ENCODE data around the gene C2CD2.
"Not testable (repeated sequence)": the region's sequence is repeated elsewhere in the genome, so short reads cannot be mapped to it uniquely, and the experiment has no call there.

Gene C2CD2

DNA sequence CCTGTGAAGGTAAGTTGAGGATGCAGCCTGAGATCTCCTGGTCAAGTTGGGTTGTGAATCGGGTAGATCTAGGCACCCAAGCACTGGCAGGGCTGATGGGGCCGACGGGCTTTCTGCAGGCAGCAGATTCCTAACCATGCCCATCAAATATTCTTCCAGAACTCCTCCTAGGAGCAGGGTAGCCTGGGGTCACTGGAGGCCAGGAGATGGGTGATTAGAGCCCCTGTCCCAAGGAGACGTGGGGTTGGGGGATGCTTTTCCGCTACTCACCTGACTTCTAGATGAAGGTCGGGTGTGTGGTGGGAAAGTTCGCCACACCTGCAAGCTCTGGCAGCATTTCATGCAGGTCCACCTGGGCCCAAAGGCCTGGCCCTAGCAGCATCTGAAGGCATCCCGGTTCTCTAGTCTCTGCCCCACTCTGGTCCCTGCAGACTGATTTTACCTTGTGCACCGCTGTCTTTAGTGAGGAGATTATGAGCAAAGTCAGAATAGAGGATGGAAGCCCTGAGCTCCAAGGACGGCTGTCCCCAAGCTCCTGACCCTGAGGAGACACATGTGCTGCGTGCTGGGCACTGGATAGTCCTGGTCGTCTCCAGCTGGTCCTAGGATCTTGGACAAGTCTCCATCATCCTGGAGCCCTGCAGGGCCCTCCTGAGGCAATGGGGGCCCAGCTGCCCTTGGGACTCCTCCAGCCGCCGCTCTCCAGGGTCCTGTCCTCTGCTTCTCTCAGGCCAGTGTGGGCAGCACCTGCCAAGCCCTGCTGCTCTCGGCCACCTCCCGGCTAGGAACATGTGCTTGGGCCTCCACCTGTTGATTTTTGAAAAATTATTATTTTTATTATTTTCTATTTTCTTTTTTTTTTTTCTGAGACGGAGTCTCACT lies 21.8 kb upstream of the C2CD2 start:
- no peak for DNase-seq (ENCODE audit: low read depth in 2 of 2)

- no peak for DNase-seq (ENCODE audit: low read depth in 2 of 2)
Observed at GRCh38 chr21:41974752-41975053, 20.9 kb upstream of the C2CD2 start.

DNA sequence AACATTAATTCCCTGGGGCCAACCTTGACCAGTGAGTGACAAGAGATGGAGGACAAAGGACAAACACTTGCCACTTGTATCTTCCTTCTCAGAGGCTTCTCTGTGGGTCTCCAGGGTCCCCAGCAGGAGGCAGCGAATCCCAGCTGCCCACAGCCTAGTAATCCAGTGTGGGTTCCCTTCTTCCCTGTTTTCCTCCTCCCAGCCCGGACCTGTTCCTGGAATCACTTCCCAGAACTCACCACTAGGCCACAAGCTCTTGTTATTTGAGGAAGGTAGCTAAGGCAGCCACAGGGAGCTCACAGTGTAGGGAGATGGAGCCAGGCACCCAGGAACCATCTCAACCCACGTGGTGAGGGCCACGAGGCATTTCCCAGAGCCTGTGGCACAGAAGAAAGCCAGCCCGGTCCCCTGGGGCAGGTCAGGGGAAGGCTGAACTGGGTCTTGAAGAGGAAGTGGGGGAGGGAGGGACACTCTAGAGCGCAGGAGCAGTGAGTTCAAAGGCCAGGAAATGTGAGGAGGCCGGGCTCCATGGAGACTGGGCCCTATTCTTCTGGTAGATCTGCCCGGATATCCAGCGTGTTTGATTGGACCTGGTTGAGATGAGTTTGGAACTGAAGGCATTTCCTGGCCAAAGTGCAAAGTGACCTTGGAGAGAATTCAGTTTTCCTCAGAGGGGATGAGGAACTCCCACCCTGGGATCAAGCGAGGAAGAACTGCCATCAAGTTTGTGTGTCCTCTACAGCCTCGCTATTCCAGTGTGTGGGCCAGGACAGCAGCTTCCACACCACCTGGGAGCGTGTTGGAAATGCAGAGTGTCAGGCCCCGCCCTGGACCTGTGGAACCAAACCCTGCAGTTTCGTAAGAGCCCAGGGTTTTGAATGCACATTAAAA lies 20.3 kb upstream of the C2CD2 start:
- no peak for DNase-seq (ENCODE audit: low read depth in 2 of 2)

DNA sequence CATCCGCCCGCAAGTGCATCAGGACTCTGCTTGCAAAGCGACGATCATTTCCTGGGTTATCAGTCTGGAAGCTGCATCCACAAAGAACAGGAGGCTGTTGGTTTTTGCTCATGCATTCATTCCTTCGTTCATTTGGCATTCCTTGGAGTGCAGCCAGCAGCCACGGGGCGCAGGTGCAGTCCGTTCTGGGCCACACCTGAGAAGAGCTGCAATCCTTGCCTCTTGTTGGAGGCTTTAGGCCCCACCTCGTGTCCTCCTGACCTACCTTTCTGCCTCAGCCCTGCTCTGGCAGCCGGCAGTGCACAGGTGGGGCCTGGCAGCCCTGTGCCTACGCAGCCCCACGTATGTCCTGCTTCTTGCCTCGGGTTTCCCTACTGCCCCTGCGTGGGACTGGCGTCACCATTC lies 19.6 kb upstream of the C2CD2 start:
- DNase-seq (ENCODE audit: low read depth in 2 of 2), result no peak

DNA sequence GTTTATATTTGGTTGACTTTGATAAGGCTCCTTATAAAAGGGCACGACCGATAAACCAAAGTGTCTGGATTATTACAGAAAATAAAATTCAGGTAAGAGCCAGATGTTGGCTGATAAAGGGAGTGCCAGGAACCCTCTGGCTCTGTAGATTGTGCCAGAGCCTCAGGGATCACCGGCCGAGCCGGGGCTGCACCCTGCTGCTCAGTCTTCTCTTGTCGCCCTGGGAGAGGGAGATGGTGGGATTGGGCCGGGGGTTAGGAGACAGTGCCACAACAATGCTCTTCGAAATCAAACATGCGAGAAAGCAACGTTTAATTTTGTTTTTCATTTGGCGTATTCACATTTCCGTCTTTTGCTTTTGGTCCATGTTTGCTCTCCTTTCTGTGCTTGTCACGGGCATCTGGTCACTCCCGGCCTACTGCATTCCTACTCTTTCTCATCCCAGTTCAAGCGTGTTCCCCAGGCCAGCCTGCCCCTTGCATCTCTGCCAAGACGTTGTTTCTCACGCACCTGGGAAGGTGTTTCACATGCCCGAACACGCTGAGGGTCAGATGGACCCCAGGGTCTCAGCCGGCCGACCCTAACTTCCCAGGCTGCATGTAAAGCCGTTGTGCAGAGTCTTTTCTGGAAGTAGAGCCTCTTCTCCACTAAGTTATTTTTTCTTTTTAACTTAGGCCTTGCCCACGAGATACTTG lies 18.8 kb upstream of the C2CD2 start:
- no peak for DNase-seq (ENCODE audit: low read depth in 2 of 2)

DNA sequence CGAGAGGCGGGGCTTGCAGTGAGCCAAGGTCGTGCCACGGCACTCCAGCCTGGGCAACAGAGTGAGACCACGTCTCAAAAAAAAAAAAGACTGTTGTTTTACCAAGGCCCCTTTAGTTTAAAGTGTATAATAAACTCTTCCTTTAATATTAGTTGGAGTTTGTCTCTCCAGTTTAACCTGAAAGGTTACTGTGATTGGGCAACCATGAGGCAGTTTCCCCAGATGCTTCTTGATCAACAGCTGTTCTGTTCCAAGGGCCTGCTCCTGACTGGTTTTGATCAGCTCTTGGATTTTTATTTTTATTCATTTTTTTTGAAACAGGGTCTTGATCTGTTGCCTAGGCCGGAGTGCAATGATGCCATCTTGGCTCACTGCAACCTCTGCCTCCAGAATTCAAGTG lies 18.1 kb upstream of the C2CD2 start:
- no peak for DNase-seq (ENCODE audit: low read depth in 2 of 2)

DNA sequence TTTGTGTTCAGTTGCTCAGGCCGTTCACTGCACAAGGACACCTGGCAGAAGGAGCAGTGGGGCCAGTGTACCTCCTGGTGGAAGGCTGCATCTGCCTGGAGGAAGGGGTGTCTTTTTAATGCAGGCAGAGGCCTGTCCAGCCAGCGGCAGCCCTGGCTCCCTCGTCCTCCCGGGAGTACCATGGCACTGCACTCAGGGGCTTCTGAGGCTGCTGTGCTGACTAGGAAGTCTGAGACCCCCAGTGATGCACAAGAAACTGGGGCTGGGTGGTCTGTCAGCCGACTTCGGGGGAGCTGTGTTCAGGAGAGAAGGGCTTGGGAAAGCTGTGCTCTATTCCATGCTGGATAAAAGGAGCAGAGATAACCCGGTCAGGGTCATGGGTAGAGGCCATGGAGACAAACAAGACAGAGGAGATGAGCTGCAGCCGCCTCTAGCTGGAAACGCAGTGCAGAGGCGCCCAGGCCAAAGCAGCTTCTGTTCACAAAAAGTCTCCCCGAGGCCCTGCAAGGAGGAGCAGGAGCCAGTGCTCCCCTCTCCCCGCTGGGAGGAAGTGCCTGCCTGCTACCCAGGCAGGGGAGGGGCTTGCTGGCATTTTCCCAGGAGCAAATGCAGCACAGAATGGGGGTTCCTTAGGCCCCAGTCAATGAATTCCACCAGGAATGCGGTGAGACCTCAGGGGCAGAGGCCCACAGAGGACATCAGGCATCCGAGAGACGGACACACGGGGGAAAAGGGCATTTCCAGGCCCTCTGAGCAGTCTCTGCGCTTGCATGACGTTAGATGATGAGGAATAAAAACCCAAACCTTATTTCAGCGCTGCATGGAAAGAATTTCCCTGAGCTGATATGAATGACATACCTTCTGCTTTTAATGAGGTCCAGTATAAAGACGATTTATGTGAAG lies 17.2 kb upstream of the C2CD2 start:
- DNase-seq (ENCODE audit: low read depth in 2 of 2), result no peak

GRCh38 chr21:41970106-41970391 lies 16.2 kb upstream of the C2CD2 start:
- no peak for DNase-seq (ENCODE audit: low read depth in 2 of 2)

- DNase-seq (ENCODE audit: low read depth in 2 of 2), result no peak
Observed at GRCh38 chr21:41967708-41968107, 13.9 kb upstream of the C2CD2 start.

DNA sequence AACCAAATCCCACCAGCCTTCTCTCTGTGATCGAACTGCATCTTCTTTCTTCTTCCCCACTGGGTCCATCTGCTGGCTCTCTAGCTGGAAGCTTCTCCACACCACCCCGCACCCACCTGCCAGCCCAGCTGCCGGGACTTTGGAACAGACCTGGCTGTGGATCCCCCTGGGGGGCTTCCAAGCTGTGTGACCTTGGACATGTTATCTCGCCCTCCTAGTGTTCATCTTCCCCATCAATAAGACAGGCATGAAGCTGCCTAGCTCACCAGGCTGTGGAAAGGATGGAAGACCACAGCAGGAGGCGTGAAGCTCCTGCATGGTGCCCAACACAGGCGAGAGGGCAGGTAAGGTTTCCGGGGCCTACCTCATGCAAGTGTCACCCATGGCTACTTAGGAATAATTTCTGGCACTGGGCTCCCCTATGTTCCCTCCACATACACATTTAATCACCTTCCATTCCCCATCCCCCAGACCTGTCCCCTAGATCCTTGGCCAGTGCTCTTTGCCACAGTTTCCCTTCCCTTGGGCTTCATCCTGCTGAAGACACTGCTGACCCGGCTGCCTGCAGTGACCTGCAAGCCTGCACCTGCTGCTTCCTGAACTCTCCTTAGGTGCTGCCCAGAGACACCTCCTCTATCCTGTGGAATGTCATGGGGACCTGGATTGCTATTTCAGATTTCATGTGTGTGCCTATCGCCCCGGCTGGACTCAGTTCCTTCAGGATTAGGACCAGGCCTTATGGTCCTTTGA lies 13.2 kb upstream of the C2CD2 start:
- DNase-seq (ENCODE audit: low read depth in 2 of 2), result no peak

- no peak for DNase-seq (ENCODE audit: low read depth in 2 of 2)
Observed at GRCh38 chr21:41966041-41966833, 12.4 kb upstream of the C2CD2 start.

- DNase-seq (ENCODE audit: low read depth in 2 of 2), result no peak
Observed at GRCh38 chr21:41965461-41966013, 11.7 kb upstream of the C2CD2 start.

- no peak for DNase-seq (ENCODE audit: low read depth in 2 of 2)
Observed at GRCh38 chr21:41965045-41965444, 11.2 kb upstream of the C2CD2 start.

GRCh38 chr21:41964171-41964570 lies 10.4 kb upstream of the C2CD2 start:
- DNase-seq (ENCODE audit: low read depth in 2 of 2), result no peak

DNA sequence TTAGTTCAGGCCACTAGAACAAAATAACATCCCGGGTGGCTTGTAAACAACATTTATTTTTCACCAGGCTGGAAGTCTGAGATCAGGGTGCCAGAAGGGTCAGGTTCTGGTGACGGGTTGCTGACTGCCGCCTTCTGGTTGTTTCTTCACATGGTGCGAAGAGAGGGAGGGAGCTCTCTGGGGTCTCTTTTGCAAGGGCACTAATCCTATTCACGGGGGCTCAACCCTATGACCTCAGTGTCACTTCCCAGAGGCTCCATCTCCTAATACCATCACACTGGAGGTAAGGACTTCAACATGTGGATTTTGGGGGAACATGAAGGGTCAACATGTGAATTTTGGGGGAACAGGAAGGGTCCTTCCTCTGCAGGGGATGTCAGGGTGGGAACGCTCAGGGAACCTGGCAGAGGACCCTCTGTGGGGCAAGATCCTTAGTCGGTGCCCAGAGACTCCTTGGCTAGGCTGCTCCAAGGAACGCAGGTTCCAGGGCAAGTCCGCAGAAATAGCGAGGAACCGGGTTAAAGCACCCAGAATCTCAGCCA lies 8.7 kb upstream of the C2CD2 start:
- DNase-seq (ENCODE audit: low read depth in 2 of 2), result no peak

- no peak for DNase-seq (ENCODE audit: low read depth in 2 of 2)
Observed at GRCh38 chr21:41961753-41962152, 7.9 kb upstream of the C2CD2 start.

GRCh38 chr21:41961282-41961701 lies 7.5 kb upstream of the C2CD2 start:
- no peak for DNase-seq (ENCODE audit: low read depth in 2 of 2)

DNA sequence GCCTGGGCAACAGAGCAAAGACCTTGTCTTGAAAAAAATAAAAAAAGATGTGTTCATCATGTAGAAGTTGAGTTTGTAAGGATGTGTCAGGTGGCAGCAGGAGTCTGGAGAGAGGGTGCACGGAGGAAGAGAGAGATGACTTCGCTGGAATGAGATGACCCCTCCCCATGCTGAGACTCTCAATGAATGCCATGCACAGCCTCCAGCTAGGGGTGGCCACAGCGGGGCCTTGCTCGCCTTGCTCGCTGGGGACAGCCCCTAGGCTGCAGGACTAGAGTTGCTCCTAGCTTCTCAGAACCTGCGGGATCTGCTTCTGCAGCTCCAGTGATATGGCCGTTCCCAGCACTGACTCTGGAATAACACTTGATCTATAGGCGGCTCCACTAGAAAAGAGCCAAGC lies 6.6 kb upstream of the C2CD2 start:
- no peak for DNase-seq (ENCODE audit: low read depth in 2 of 2)

GRCh38 chr21:41959697-41960096 lies 5.9 kb upstream of the C2CD2 start:
- not testable (repeated sequence) for DNase-seq (ENCODE audit: low read depth in 2 of 2)
